CD4-positive, alpha-beta memory T cell (primary cell): Measurements from ENCODE around the gene ACAA1. TPM values are rescaled to one million over a fixed set of nuclear protein-coding genes. Genes with fewer than 3 reads are reported as not detected.

Experiments
- CTCF ChIA-PET: fragments of 350-600 bp; sonication (Branson Sonifier 250); formaldehyde crosslinking; loops from one replicate; lab custom pipeline; 2021; ENCODE audit warnings: inconsistent platforms; ENCODE audit not compliant: partially characterized antibody; lab: Charles Lee
- POLR2A ChIA-PET: fragments of 350-600 bp; sonication (Branson Sonifier 250); formaldehyde crosslinking; loops from one replicate; lab custom pipeline; 2021; ENCODE audit not compliant: partially characterized antibody; lab: Charles Lee
- DNase-seq, 5 donors: peaks; one replicate each; pipeline versions ENCODE4 v3.0.0 to v3.0.0-alpha.2; 2020 to 2022; ENCODE audit warnings: mixed read lengths in 1 of 5
- H3K27ac ChIP-seq: one replicate; pipeline ENCODE4 v1.7.0; 2013; ENCODE audit warnings: low read depth, low read length
- H3K27me3 ChIP-seq: 2 replicates; pipeline ENCODE4 v1.7.0; 2013; ENCODE audit warnings: mild to moderate bottlenecking, low read length, moderate library complexity; ENCODE audit not compliant: insufficient read depth
- H3K36me3 ChIP-seq: 2 replicates; pipeline ENCODE4 v1.7.0; 2013; ENCODE audit warnings: mild to moderate bottlenecking, low read length, moderate library complexity; ENCODE audit not compliant: insufficient read depth
- H3K4me1 ChIP-seq: 2 replicates; pipeline ENCODE4 v1.7.0; 2013; ENCODE audit warnings: mild to moderate bottlenecking, low read length, moderate library complexity; ENCODE audit not compliant: insufficient read depth
- H3K4me3 ChIP-seq, 2 donors: one replicate each; pipeline ENCODE4 v1.7.0; 2013; ENCODE audit warnings: low read length in 2 of 2, mild to moderate bottlenecking in 1 of 2
- H3K9me3 ChIP-seq, 2 donors: one replicate each; pipeline ENCODE4 v1.7.0; 2013; ENCODE audit warnings: low read length in 2 of 2, control low read depth in 1 of 2; ENCODE audit not compliant: control insufficient read depth in 1 of 2
- H3K27ac Mint-ChIP-seq, 7 donors: one replicate each; pipeline ENCODE4 v1.8.0; 2020 to 2021; ENCODE audit warnings: mixed read lengths in 7 of 7, mild to moderate bottlenecking in 6 of 7, inconsistent platforms in 3 of 7, moderate library complexity in 3 of 7
- H3K27me3 Mint-ChIP-seq, 2 donors: one replicate each; pipeline ENCODE4 v1.8.0; 2020 to 2021; ENCODE audit warnings: mixed read lengths in 2 of 2
- H3K36me3 Mint-ChIP-seq, 2 donors: one replicate each; pipeline ENCODE4 v1.8.0; 2020 to 2021; ENCODE audit warnings: mixed read lengths in 2 of 2, inconsistent platforms in 1 of 2, mild to moderate bottlenecking in 1 of 2
- H3K4me1 Mint-ChIP-seq, 4 donors: one replicate each; pipeline ENCODE4 v1.8.0; 2020 to 2021; ENCODE audit warnings: mixed read lengths in 4 of 4, mild to moderate bottlenecking in 1 of 4
- H3K4me3 Mint-ChIP-seq, 8 donors: one replicate each; pipeline ENCODE4 v1.8.0; 2020 to 2021; ENCODE audit warnings: mixed read lengths in 8 of 8, mild to moderate bottlenecking in 7 of 8, moderate library complexity in 6 of 8, inconsistent platforms in 3 of 8
- H3K9me3 Mint-ChIP-seq, 8 donors: one replicate each; pipeline ENCODE4 v1.8.0; 2020 to 2021; ENCODE audit warnings: mixed read lengths in 8 of 8, mild to moderate bottlenecking in 5 of 8, inconsistent platforms in 3 of 8, moderate library complexity in 1 of 8
- intact Hi-C: fragments of 100-400 bp; cut with micrococcal nuclease; formaldehyde crosslinking; loops from one replicate; pipeline ENCODE4 v1.15.1; 2023
- polyA plus RNA-seq, 2 donors: library from polyadenylated mRNA; unstranded; fragments of 300-500 nt; fragmentation: Illumina TruSeq; gene quantifications; one replicate each; pipeline ENCODE4 v1.2.3, GENCODE V29; 2021
- total RNA-seq, 2 experiments: library from RNA; stranded (reverse); gene quantifications; one replicate each; pipeline ENCODE4 v1.2.3, GENCODE V29; 2021

ACAA1 gene
- total and polyA plus RNA-seq, 4 experiments from 2014 or later = 52.4 to 82.8 (median 77.5) TPM

GRCh38 chr3:38108649-38109579 is 28.0 kb downstream of the ACAA1 start:
- Histone ChIP-seq H3K36me3 (no peaks in the 10 kb centered on the region), H3K4me1 (no peaks in the 10 kb centered on the region), H3K27me3 (no peaks in the 10 kb centered on the region), H3K27ac (no peak overlapping the region), H3K9me3 (no peaks in the 10 kb centered on the region), H3K4me3 (no peak overlapping the region)
- H3K9me3 Mint-ChIP-seq = peaks cover 0 to 15% (median 9%) of the 10 kb centered on the region in 8 donors
- H3K36me3 Mint-ChIP-seq = peaks cover 10 to 29% of the 10 kb centered on the region in 2 donors
- DNase-seq = no peak
- H3K4me3 Mint-ChIP-seq = no peak overlapping the region
- no peaks in the 10 kb centered on the region for H3K4me1 Mint-ChIP-seq
- POLR2A ChIA-PET = no interaction called here
- no peaks in the 10 kb centered on the region for H3K27me3 Mint-ChIP-seq
- H3K27ac Mint-ChIP-seq = no peak overlapping the region
- CTCF ChIA-PET = interaction anchor here (1.2 kb wide), 1 partner anchor 141 kb away, joined by 3 read pairs; no protein-coding TSS in a partner anchor
- intact Hi-C loops = no loop called here

- Histone ChIP-seq H3K36me3 (no peaks in the 10 kb centered on the region), H3K27ac (no peak overlapping the region), H3K27me3 (no peaks in the 10 kb centered on the region), H3K9me3 (no peaks in the 10 kb centered on the region), H3K4me1 (no peaks in the 10 kb centered on the region), H3K4me3 (no peak overlapping the region)
- DNase-seq = no peak
- H3K4me1 Mint-ChIP-seq = no peaks in the 10 kb centered on the region
- intact Hi-C loops = no loop called here
- POLR2A ChIA-PET = no interaction called here
- H3K36me3 Mint-ChIP-seq = peaks cover 14 to 37% of the 10 kb centered on the region in 2 donors
- no peak overlapping the region for H3K4me3 Mint-ChIP-seq
- H3K9me3 Mint-ChIP-seq = peaks cover 0 to 19% (median 11%) of the 10 kb centered on the region in 8 donors
- no peak overlapping the region for H3K27ac Mint-ChIP-seq
- no peaks in the 10 kb centered on the region for H3K27me3 Mint-ChIP-seq
- CTCF ChIA-PET = interaction anchor here (0.9 to 2.2 kb wide), 4 partner anchors 10 to 373 kb away, joined by 3 to 5 read pairs (median 3); no protein-coding TSS in a partner anchor
These were observed 28.8 kb downstream of the ACAA1 start for GRCh38 chr3:38107911-38108648.

- H3K27ac Mint-ChIP-seq = no peak overlapping the region
These were observed 31.4 kb downstream of the ACAA1 start for GRCh38 chr3:38105525-38105924.

GRCh38 chr3:38102444-38102814 is 34.5 kb downstream of the ACAA1 start:
- Histone ChIP-seq H3K4me3 (no peak overlapping the region), H3K4me1 (no peaks in the 10 kb centered on the region), H3K36me3 (no peaks in the 10 kb centered on the region), H3K27me3 (no peaks in the 10 kb centered on the region), H3K27ac (no peak overlapping the region), H3K9me3 (no peaks in the 10 kb centered on the region)
- H3K36me3 Mint-ChIP-seq = peaks cover 11 to 26% of the 10 kb centered on the region in 2 donors
- H3K4me3 Mint-ChIP-seq = no peak overlapping the region
- H3K9me3 Mint-ChIP-seq = peaks cover 0 to 19% (median 11%) of the 10 kb centered on the region in 8 donors
- no peaks in the 10 kb centered on the region for H3K4me1 Mint-ChIP-seq
- H3K27ac Mint-ChIP-seq = no peak overlapping the region
- CTCF ChIA-PET = interaction anchor here (0.7 kb wide), 1 partner anchor 14 kb away, joined by 3 read pairs; no protein-coding TSS in a partner anchor
- no peak for DNase-seq
- intact Hi-C loops = no loop called here
- POLR2A ChIA-PET = no interaction called here
- no peaks in the 10 kb centered on the region for H3K27me3 Mint-ChIP-seq

More at GRCh38 chr3:38105525-38105924, 31.4 kb downstream of the ACAA1 start:
- Mint-ChIP-seq H3K36me3 (peaks cover 14 to 36% of the 10 kb centered on the region in 2 donors), H3K4me3 (no peak overlapping the region), H3K4me1 (no peaks in the 10 kb centered on the region), H3K27me3 (no peaks in the 10 kb centered on the region), H3K9me3 (peaks cover 0 to 19% (median 11%) of the 10 kb centered on the region in 8 donors)
- H3K27ac ChIP-seq = no peak overlapping the region
- no peaks in the 10 kb centered on the region for H3K36me3 ChIP-seq
- no peak for DNase-seq
- H3K27me3 ChIP-seq = no peaks in the 10 kb centered on the region
- no peak overlapping the region for H3K4me3 ChIP-seq
- no peaks in the 10 kb centered on the region for H3K4me1 ChIP-seq
- intact Hi-C loops = no loop called here
- CTCF ChIA-PET = no interaction called here
- no peaks in the 10 kb centered on the region for H3K9me3 ChIP-seq
- POLR2A ChIA-PET = no interaction called here

GRCh38 chr3:38101811-38102443 is 35.0 kb downstream of the ACAA1 start:
- no peak for DNase-seq
- H3K27me3 ChIP-seq = no peaks in the 10 kb centered on the region

GRCh38 chr3:38100498-38100897 is 36.4 kb downstream of the ACAA1 start:
- no peaks in the 10 kb centered on the region for H3K27me3 Mint-ChIP-seq
- no peaks in the 10 kb centered on the region for H3K27me3 ChIP-seq
- peaks cover 5 to 19% of the 10 kb centered on the region in 2 donors for H3K36me3 Mint-ChIP-seq
- H3K9me3 Mint-ChIP-seq = peaks cover 0 to 15% (median 7%) of the 10 kb centered on the region in 8 donors
- CTCF ChIA-PET = interaction anchor here (1.2 kb wide), 1 partner anchor 19 kb away, joined by 3 read pairs; no protein-coding TSS in a partner anchor
- H3K27ac Mint-ChIP-seq = no peak overlapping the region
- H3K36me3 ChIP-seq = no peaks in the 10 kb centered on the region
- H3K4me3 ChIP-seq = no peak overlapping the region
- no peaks in the 10 kb centered on the region for H3K4me1 Mint-ChIP-seq
- H3K4me3 Mint-ChIP-seq = no peak overlapping the region
- DNase-seq = no peak
- intact Hi-C loops = no loop called here
- H3K27ac ChIP-seq = no peak overlapping the region
- H3K4me1 ChIP-seq = no peaks in the 10 kb centered on the region
- no peaks in the 10 kb centered on the region for H3K9me3 ChIP-seq
- POLR2A ChIA-PET = no interaction called here

More at GRCh38 chr3:38101811-38102443, 35.0 kb downstream of the ACAA1 start:
- Mint-ChIP-seq H3K27ac (no peak overlapping the region), H3K4me3 (no peak overlapping the region), H3K9me3 (peaks cover 0 to 19% (median 11%) of the 10 kb centered on the region in 8 donors), H3K4me1 (no peaks in the 10 kb centered on the region), H3K27me3 (no peaks in the 10 kb centered on the region), H3K36me3 (peaks cover 8 to 22% of the 10 kb centered on the region in 2 donors)
- H3K9me3 ChIP-seq = no peaks in the 10 kb centered on the region
- ChIA-PET CTCF (interaction anchor here (0.7 kb wide), 1 partner anchor 14 kb away, joined by 3 read pairs; no protein-coding TSS in a partner anchor), POLR2A (no interaction called here)
- no peak overlapping the region for H3K27ac ChIP-seq
- H3K36me3 ChIP-seq = no peaks in the 10 kb centered on the region
- no peaks in the 10 kb centered on the region for H3K4me1 ChIP-seq
- H3K4me3 ChIP-seq = no peak overlapping the region
- intact Hi-C loops = no loop called here
